HepG2 (cell line): Measurements from ENCODE around the gene COL18A1. TPM values are rescaled to one million over a fixed set of nuclear protein-coding genes. Genes with fewer than 3 reads are reported as not detected.
A peak's percentile ranks its signal among the peaks of the same experiment; 100 is the strongest.

Source experiments
- ATAC-seq: fragments of 200-7000 bp; cut with Tn5 transposase; 3 replicates; pipeline ENCODE4 v1.9.1; 2020; ENCODE audit warnings: mild to moderate bottlenecking, moderate library complexity
- BruUV-seq: library from RNA; stranded (reverse); fragments of 400-500 nt; replicated peaks from 2 replicates; lab custom pipeline; 2021; lab: Mats Ljungman, UMichigan
- CTCF ChIA-PET: fragments of 300-600 bp; formaldehyde crosslinking; extraction: SDS; loops from one replicate; lab custom pipeline; 2021; ENCODE audit warnings: low total read pairs, inconsistent platforms, low intra/inter-chr PET ratio; lab: Yijun Ruan, JAX
- POLR2A ChIA-PET: fragments of 350-600 bp; sonication (Branson Sonifier 250); formaldehyde crosslinking; loops from one replicate; lab custom pipeline; 2020; ENCODE audit warnings: antibody characterized with exemption, inconsistent platforms; lab: Yijun Ruan, JAX
- DNase-seq: peaks from one replicate; pipeline ENCODE4 v3.0.0-alpha.2; 2015; ENCODE audit warnings: low spot score
- FAIRE-seq: peaks from 3 replicates; lab custom pipeline; 2011; peaks lifted over from hg19 to GRCh38; lab: Jason Lieb, UNC
- H2AFZ ChIP-seq: one replicate; pipeline ENCODE4 v1.6.1; 2011; ENCODE audit warnings: low read length, inconsistent platforms
- H3K27ac ChIP-seq: fragments of 300-600 bp; 3 replicates; pipeline ENCODE4 v1.8.0; 2011; ENCODE audit warnings: mixed run types, mild to moderate bottlenecking, mixed read lengths, low read length, inconsistent platforms; ENCODE audit not compliant: insufficient read depth; ENCODE audit errors: extremely low read length
- H3K27me3 ChIP-seq, 2 experiments: fragments of 200-600 bp in 1 of 2; 2 replicates in 1 of 2; 3 replicates in 1 of 2; pipeline versions ENCODE4 v1.6.0 to v1.8.0; 2011; ENCODE audit warnings: low read length in 2 of 2, mild to moderate bottlenecking in 2 of 2, moderate library complexity in 2 of 2, inconsistent platforms in 1 of 2; ENCODE audit not compliant: insufficient read depth in 2 of 2, control insufficient read depth in 1 of 2
- H3K36me3 ChIP-seq, 2 experiments: fragments of 200-600 bp in 1 of 2; replicated peaks in 1 of 2; 2 replicates in 1 of 2; 3 replicates in 1 of 2; pipeline versions ENCODE4 v1.5.1 to v1.8.0; 2011; ENCODE audit warnings: low read length in 2 of 2, inconsistent platforms in 1 of 2; ENCODE audit not compliant: insufficient read depth in 2 of 2, control insufficient read depth in 1 of 2
- H3K4me1 ChIP-seq: 2 replicates; pipeline ENCODE4 v1.5.1; 2012; ENCODE audit warnings: low read length, inconsistent platforms; ENCODE audit not compliant: insufficient read depth
- H3K4me2 ChIP-seq: 2 replicates; pipeline ENCODE4 v1.6.0; 2011; ENCODE audit warnings: low read depth, low read length, inconsistent platforms
- H3K4me3 ChIP-seq, 3 experiments: fragments of 200-600 bp in 1 of 3; sonication (generic), shearing (Covaris generic) in 1 of 3; replicated peaks in 1 of 3; 2 replicates each; pipeline ENCODE4 v1.5.1; 2011 to 2016; ENCODE audit warnings: low read length in 3 of 3, inconsistent platforms in 2 of 3, low read depth in 2 of 3, mild to moderate bottlenecking in 2 of 3, control low read depth in 1 of 3, mixed read lengths in 1 of 3; ENCODE audit not compliant: insufficient read depth in 1 of 3
- H3K79me2 ChIP-seq: one replicate; pipeline ENCODE4 v1.6.1; 2011; ENCODE audit warnings: low read length, inconsistent platforms; ENCODE audit not compliant: insufficient read depth
- H3K9ac ChIP-seq: 2 replicates; pipeline ENCODE4 v1.6.0; 2011; ENCODE audit warnings: mild to moderate bottlenecking, low read depth, low read length, inconsistent platforms; ENCODE audit not compliant: insufficient read depth
- H3K9me3 ChIP-seq: 2 replicates; pipeline ENCODE4 v1.5.1; 2012; ENCODE audit warnings: mild to moderate bottlenecking, low read length
- H4K20me1 ChIP-seq: 2 replicates; pipeline ENCODE4 v1.6.0; 2011; ENCODE audit warnings: inconsistent platforms, mild to moderate bottlenecking, low read length, moderate library complexity; ENCODE audit not compliant: insufficient read depth
- KDM6A ChIP-seq: IDR thresholded peaks from 2 replicates; pipeline ENCODE4 v1.6.1; 2016; ENCODE audit warnings: low read depth
- SOX6 ChIP-seq, 2 experiments: fragments of 450-650 bp in 1 of 2; sonication (generic) in 1 of 2; formaldehyde crosslinking in 1 of 2; IDR thresholded peaks; 2 replicates each; pipeline versions ENCODE4 v1.4.0 to v1.6.1; 2017 to 2020; ENCODE audit warnings: antibody characterized with exemption in 1 of 2, mild to moderate bottlenecking in 1 of 2, missing genetic modification reagents in 1 of 2
- ZNF326 ChIP-seq: sonication (generic); formaldehyde crosslinking; IDR thresholded peaks from 2 replicates; pipeline ENCODE4 v1.4.0; 2020; ENCODE audit warnings: missing genetic modification reagents, borderline replicate concordance
- ZNF878 ChIP-seq: sonication (generic); formaldehyde crosslinking; IDR thresholded peaks from 2 replicates; pipeline ENCODE4 v1.8.1; 2023; ENCODE audit warnings: mild to moderate bottlenecking, missing genetic modification reagents, moderate library complexity
- WGBS: methylation state at CpG from one replicate; pipeline ENCODE4 v1.1.6; 2017; ENCODE audit warnings: low lambda C conversion rate; 5-methylcytosine and 5-hydroxymethylcytosine counted together
- in situ Hi-C: cut with HindIII; loops from 2 replicates; pipeline ENCODE4 v1.10.0; 2017; ENCODE audit warnings: low pct_unique_long_range_greater_than_20kb; ENCODE audit not compliant: extremely low pct_ligation_motif_present
- intact Hi-C: fragments of 100-400 bp; cut with micrococcal nuclease; formaldehyde crosslinking; loops from one replicate; pipeline ENCODE4 v1.10.0; 2022; ENCODE audit not compliant: unreplicated experiment
- polyA plus RNA-seq, 8 experiments: library from polyadenylated mRNA; depleted of rRNA in 3 of 8; stranded (reverse) in 7 of 8; unstranded in 1 of 8; fragments of >200 nt; fragmentation: Illumina TruSeq in 4 of 8; extraction: Trizol in 4 of 8; gene quantifications; 2 replicates each; pipeline versions ENCODE4 v1.2.1 to v1.2.3, GENCODE V29; 2011 to 2016; ENCODE audit warnings: low read depth in 4 of 8, missing spikeins in 1 of 8, mixed read lengths in 1 of 8; ENCODE audit not compliant: insufficient read depth in 1 of 8
- total RNA-seq, 5 experiments: library from RNA; depleted of rRNA; stranded (reverse); fragments of >200 nt; fragmentation: Illumina TruSeq; extraction: Trizol; gene quantifications; 2 replicates each; pipeline ENCODE4 v1.2.3, GENCODE V29; 2016; ENCODE audit warnings: low read depth in 1 of 5
- TF ChIP-seq, protein P1 (sequence below): sonication (generic); formaldehyde crosslinking; IDR thresholded peaks from 2 replicates; pipeline ENCODE4 v1.8.0; 2022; ENCODE audit warnings: mild to moderate bottlenecking, missing genetic modification reagents; ENCODE audit not compliant: insufficient replicate concordance

Gene COL18A1
- total and polyA plus RNA-seq, 2 of the 13 experiments (the other 11 are each of a cell fraction or from before 2014, with no cell fraction given), result 79.0 to 102 TPM

DNA sequence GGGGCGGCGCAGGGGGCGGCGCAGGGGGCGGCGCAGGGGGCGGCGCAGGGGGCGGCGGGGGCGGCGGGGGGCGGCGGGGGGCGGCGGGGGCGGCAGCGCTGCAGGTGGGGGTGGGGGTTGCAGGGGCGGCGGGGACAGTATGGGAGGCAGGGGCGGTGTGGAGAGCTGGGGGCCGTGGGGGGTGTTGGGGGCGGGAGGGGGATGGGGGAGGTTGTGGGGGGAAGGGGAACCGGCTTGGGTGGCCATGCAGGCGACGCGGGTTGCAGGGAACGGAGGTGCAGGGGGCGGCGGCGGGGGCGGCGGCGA lies 150.2 kb downstream of the COL18A1 start:
- Histone ChIP-seq H3K9ac (no peak overlapping the region; the same call in 1 of the 2 replicates), H3K4me2 (no peak overlapping the region), H3K4me1 (peaks cover 33% of the 10 kb centered on the region), H2AFZ (no peak overlapping the region), H3K79me2 (no peaks in the 10 kb centered on the region), H3K9me3 (no peaks in the 10 kb centered on the region), H3K4me3 (peak overlapping the region in 1 of 3 experiments; percentile 47; a peak in 2 of 6 replicates), H3K27ac (peak overlapping the region; percentile 80), H3K36me3 (no peaks in the 10 kb centered on the region), H4K20me1 (no peaks in the 10 kb centered on the region), H3K27me3 (peaks cover 10 to 53% of the 10 kb centered on the region in 2 experiments)
- no peak for TF ChIP-seq ZNF878 (CRISPR knock-in tag)
- TF ChIP-seq ZNF326 (CRISPR knock-in tag), result no peak
- no peak for TF ChIP-seq KDM6A
- TF ChIP-seq SOX6 (IDR thresholded peaks at IDR 0.05), result no peak
- TF ChIP-seq SOX6 (CRISPR knock-in tag; IDR thresholded peaks at IDR 0.05), result no peak
- TF ChIP-seq, protein P1, sequence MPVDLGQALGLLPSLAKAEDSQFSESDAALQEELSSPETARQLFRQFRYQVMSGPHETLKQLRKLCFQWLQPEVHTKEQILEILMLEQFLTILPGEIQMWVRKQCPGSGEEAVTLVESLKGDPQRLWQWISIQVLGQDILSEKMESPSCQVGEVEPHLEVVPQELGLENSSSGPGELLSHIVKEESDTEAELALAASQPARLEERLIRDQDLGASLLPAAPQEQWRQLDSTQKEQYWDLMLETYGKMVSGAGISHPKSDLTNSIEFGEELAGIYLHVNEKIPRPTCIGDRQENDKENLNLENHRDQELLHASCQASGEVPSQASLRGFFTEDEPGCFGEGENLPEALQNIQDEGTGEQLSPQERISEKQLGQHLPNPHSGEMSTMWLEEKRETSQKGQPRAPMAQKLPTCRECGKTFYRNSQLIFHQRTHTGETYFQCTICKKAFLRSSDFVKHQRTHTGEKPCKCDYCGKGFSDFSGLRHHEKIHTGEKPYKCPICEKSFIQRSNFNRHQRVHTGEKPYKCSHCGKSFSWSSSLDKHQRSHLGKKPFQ, result no peak
- in situ Hi-C loops (loop anchor here (5.0 kb wide), 2 partner anchors 42 to 267 kb away; no protein-coding TSS in a partner anchor), intact Hi-C loops (no loop called here)
- no TSS peak for BruUV-seq
- no peak for ATAC-seq
- no peak for FAIRE-seq
- 6% methylated on average over 23 of the region's 34 CpGs for WGBS
- ChIA-PET CTCF (interaction anchor here (2.9 kb wide), 2 partner anchors 41 to 265 kb away, joined by 27 to 36 read pairs; no protein-coding TSS in a partner anchor), POLR2A (interaction anchor here (1.0 to 1.8 kb wide), 10 partner anchors 28 to 325 kb away, joined by 3 to 13 read pairs (median 6); partner anchors contain the start of gene POFUT2)
- no peak for DNase-seq
